Inflammatory macrophage treated with lipopolysaccharide for 1 hour (primary cell): ENCODE data around the gene NFIX.

Experiments
- DNase-seq, 2 donors: peaks; one replicate each; pipeline ENCODE4 v3.0.0-alpha.2; 2020 to 2022

The NFIX gene

DNA sequence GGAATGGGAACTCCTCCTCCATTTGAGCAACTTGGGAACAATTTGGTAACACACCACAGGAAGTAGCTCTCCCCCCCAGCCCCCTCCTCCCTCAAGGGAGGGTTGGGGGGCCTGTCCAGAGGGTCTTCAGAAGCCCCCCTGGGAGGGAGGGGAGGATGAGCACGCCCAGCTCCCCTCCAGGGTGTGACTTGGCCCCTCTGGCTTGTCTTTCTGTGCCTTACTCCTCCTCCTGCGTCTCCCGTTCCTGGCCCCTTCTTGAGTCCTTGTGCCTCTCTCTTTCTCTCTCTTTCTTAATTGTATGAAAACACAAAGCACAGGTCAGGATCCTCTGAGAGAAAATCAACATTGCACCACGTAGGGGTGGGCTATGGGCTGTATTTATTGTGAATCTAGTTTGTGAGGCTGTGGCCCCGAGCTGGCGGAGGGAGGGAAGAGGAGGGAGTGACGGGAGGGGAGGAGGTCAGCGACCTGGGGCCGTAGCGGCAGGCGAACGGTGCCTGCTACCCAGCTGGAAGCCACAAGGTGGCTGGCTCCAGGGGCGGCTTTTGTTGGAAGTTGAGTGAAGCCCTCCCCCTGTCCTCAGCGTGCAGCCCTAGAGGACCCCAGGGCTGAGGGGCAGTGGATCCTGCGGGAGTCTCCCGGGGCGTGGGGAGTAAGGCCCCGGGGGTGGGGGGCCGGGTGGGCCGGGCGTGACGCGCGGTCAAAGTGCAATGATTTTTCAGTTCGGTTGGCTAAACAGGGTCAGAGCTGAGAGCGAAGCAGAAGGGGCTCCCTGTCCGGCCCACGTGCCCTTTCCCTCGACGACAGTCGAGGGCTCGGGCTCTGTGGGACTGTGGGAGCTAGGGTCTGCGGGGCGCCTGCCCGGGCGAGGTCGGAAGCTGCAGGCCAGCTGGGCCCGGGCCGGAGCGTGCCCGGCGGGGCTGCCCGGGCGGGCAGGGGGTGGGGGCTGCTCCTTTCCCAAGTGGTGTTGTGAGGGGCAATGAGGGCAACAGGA, 101.0 kb downstream of the NFIX start:
- DNase-seq: peak in 1 of 2 donors; percentile 27

DNA sequence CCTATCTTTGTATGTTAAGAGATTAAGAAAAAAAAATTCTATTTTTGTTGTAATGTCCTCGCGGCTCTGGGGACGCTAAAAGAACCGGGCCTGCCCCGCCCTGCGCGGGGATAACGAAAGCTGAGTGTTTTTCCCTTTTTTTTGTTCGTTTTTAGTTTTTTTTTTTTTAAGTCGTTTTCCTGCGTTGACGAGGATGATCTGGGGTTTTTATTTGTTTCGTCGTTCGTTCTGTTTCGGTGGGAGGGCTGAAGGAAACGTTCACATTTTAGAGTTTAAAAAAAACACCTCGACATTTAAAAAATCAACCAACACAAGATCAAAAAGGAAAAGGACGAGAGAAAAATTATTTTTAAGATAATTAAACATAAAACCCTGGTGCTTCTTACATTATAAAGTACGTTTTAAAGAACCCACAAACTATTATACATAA, 101.8 kb downstream of the NFIX start:
- DNase-seq: peak; percentile 37 to 59

DNA sequence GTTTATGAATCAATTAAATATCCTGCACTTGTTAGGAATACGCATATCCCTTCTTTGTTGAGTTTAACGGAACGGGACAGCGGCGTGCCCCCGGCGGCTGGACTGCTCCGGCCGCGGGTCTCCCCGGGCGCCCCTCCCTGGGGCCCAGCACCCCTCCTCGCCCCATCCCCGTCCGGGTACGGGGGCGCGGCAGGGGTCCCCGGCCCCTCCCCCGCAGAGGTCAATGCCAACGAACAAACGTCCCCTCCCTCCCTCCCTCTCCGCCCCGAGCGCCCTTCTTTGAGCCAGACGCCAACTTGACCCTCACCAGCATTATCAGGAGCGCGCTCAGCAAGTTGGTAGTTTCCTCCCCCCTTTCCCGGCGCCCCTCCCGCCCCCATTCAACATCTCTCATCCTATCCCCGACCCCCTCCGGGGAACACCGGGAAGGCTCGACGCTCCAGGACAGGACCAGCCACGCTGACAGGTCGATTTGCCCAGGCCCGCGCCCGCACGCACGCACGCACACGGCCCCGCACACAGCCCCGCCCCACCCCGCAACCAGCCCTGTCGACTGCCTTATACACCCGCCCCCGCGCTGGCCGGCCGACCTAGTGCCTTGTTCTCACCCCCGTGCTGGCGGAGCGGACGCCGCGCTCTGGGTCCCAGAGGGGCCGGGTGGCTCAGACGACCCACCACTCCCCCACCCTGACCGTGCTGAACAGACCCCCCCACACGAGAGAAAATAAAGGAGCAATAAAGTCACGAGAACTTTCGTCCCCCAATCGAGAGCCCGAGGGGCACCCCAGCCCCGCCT, 102.4 kb downstream of the NFIX start:
- DNase-seq: no peak

DNA sequence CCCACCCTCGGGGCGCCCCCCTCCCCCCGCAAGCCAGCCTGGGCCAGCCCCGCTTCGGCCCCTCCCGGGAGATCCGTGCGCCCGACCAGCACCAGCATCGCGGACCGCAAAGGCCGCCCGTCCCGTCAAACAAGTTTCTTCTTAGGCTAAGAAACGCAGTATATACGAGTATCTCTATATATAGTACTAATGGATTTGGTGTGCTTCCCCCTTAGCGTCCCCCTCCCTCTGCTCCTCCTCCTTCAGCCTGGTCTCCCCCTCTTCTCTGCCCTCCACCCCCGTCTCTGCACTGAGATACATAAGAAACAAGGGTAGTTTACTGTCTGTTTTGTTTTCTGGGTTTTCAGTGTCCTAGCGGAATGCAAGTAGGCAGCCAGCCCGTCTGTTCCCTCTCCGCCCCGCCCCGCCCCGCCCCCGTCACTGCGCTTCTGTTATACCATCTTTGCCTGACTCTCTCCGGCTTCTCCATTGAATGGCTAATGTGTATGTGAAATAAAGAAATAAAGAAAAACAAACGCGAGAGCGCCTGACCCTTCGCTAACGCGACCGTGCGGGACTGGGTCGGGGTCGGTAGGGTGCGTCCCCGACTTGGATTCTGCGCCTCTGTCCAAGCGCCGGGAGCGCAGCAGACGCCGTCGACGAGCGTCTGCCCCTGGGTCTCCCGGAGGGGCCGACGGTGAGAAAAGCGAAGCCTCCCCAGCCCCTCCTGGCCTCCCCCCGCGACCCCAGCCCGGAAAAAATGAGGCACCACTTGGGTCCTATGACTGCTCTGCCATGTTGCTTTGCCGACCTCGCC, 103.2 kb downstream of the NFIX start:
- peak; percentile 70 to 72 for DNase-seq

DNA sequence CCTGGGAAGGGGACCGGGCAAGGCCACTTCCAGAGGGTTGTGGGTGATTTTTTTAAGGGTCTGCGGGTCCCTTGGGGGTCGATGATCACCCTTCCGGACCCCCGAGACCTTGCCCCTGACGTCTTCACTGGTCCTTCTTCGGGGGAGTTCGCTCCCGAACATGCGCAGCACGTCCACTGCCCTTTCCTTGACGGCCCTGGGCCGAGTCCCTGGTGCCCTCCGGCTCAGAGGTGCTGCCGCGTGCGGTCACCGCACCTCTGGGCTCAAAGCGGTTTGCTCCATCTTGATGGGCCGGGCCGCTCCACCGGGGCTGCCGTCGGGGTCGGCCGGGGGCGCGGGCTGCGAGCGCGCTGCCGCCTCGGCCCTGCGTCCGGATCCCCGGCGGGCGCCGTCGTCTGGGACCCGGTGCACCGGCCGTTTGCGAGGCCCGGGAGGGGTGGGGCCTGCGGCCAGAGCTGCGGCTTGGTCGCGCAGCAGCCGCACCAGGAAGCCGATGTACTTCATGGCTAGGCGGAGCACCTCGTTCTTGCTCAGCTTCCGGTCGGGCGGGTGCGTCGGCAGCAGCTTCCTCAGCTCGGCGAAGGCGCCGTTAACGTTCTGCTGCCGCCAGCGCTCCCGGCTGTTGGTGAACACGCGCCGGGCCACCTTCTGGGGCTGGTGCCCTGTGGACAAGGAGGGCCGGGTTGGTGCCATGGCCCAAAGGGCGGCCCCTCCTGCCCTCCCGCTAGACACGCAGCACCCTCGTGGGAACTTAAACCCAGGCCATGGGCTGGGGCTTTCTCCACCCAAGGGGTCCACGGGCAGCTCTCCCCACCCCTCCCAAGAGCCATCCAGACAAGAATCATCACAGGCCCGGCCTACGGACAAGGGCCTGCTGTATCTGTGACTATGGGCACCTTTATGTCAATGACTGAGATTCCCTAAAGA, 104.1 kb downstream of the NFIX start:
- DNase-seq: peak; percentile 75

DNA sequence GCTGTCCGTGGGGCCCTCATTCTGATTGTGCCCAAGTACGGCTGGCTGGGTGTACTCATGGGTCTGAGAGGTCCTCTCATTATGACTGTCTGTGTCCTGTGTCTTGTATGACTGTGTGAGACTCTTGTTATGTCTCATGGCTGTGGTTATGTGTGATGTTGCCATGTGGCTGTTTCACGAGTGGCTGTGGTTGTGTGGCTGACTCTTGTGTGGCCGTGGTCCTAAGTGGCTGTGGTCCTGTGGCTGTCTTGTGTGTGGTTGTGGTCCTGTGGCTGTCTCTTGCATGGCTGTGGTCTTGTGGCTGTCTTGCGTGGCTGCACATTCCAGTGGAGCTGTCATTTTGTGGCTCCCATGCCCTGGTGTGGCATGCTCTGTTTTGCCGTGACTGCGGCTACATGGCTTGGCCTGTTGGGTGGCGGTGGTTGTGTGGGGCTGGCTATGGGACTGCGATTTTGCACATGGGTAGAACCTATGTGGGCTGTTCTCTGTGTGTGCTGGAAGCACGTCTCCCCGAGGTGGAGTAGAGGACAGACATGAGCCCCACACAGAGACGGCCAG, 104.8 kb downstream of the NFIX start:
- peak in 1 of 2 donors; percentile 30 for DNase-seq

DNA sequence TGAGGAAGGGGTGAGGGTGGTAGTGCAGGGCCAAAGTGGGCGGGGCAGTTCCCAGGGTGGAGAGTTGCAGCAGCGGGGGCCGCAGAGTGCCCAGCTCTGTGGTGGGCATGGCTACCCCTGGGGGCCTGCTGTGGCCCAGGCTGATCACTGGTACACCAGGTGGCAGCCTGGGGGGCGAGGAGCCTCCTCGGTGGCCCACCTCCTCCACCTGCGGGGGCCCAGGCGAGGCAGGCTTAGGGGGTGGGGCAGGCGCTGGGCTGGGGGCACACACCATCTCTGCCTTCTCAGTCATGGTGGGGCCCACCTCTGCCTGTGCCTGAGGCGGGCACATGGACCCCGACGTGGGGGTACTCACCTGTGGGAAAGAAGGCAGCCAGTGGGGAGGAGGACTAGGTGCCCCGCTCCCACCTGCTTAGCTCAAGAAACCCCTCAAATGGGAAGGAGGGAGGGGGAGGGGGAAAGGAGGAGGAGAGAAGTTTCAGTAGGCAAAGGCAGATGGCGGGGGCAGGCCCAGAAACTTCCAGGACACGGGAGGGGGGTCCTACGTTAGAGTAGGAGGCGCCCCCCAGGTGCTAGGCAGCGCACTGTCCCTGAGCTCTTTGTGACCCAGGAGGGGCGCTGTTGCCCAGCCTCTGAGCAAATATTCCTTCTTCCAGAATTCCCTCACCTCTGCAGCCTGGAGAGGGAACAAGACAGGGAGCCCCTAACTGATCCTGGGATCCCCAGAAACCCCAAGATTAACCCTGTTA, 105.7 kb downstream of the NFIX start:
- no peak for DNase-seq

DNA sequence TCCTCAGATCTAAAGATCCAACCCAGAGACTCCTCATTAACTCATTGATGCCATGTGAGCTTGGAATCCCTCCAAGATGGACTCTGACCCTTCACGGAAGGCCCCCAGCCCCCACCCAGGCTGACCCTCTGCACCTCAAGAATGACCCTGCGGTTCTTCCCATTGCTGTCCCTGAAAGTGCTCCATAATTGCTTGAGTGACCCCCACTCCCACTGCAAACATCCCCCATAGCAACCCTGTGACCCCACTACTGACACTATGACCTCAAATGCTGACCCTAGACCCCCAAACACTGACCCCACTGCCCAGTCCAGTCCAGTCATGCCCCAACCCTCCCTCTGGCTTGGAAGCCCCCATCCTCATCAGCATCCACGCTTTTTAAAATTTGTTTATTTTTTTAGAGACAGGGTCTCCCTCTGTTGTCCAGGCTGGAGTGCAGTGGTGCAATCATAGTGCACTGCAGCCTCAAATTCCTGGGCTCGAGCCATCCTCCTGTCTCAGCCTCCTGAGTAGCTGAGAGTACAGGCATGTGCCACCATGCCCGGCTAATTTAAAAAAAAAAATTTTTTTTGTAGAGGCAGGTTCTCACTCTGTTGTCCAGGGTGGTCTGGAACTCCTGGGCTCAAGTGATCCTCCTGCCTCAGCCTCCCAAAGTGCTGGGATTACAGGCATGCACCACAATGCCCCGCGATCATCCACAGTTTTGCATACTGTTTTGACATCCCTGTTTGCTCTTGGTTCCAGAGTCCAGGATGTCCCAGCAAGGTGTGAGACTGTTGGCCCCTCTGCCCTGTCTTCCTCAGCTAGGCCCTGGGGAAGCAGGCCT, 106.5 kb downstream of the NFIX start:
- no peak for DNase-seq

DNA sequence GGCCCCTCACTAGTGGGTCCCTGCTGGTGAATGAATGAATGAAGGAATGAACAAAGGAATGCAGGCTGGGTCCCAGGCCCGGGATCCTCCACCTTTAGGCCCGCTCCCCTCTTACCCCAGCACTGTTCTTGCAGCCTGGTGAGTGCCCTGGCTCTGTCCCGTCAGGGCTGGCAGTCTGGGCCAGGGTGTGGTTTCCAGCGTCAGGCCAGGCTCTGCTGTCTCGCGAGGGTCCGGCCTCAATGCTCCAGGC, 107.1 kb downstream of the NFIX start:
- DNase-seq: no peak

DNA sequence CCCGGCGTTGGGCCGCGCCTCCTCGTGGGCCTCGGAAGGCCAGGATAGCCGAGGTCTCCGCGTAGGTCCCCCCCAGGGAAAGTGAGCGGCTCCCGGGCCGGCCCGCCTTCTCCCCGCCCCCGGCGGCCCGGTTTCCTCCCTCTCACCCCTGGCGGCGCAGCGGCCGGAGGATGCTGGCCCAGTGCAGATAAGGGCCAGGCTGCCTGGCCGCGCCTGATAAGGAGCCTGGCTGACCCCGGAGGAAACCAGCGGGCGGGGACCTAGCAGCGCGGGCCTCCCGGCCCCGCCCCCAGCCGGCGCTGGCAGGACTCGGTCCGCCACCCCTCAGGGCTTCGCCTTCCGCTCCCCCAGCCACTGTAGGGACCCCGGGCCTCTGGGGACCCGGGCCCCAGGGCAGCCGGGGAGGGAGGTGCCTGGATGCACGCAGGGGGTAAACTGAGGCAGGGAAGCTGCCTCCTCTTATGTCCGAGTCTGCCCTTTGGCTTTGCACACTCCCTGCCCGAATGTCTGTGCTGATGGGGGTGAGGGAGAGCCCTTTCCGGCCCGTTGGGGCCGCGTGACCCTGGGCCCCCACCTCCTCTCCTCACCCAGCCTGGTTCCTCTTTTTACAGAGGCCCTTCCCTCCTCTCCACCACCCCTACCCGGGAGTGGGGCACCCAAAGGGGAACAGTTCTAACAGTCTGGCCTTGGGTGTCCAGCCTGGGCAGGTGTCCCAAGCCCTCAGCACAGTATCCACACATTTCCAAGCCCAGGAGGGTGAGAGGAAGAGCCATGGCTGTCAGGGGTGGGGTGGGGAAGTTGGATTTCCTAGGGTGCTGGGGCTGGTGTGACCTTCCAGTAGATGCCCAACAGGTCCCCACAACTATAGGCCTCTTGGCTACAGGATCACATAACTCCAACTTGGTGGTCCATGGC, 107.6 kb downstream of the NFIX start, which contains the start of gene LYL1:
Gene LYL1 (minus strand): TSS at position 193 of the 915 bp plus-strand sequence. CDS start 1,687 bp downstream, outside the sequence.
- DNase-seq: peak; percentile 74 to 75

DNA sequence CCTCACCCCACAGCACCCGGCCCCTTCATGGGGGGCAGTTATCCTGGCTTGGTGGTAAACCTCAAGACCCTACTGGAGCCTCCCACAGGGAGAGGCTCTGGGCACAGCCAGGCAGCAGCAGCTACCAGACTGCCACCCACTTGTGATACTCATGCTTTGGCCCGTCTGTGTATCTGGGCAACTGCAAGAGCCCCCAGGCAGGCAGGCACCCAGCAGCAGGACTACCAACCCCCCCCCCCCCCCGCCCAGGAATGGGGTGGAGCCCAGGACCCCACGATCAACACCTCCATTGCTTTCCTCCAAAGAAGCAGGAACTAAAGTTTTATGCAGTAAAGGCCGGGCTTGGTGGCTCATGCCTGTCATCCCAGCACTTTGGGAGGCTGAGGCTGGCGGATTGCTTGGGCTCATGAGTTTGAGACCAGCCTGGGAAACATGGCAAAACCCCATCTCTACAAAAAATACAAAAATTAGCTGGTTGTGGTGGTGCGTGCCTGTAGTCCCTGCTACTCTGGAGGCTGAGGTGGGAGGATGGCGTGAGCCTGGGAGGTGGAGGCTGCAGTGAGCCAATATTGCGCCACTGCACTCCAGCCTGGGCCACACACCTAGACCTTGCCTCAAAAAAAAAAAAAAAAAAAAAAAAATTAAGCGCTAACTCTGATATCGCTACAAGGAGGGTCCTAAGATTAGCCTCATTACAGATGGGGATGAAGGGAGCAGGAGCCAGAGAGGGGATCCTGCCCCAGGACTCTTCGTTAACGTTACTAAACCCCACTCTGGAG, 108.5 kb downstream of the NFIX start:
- DNase-seq: no peak

DNA sequence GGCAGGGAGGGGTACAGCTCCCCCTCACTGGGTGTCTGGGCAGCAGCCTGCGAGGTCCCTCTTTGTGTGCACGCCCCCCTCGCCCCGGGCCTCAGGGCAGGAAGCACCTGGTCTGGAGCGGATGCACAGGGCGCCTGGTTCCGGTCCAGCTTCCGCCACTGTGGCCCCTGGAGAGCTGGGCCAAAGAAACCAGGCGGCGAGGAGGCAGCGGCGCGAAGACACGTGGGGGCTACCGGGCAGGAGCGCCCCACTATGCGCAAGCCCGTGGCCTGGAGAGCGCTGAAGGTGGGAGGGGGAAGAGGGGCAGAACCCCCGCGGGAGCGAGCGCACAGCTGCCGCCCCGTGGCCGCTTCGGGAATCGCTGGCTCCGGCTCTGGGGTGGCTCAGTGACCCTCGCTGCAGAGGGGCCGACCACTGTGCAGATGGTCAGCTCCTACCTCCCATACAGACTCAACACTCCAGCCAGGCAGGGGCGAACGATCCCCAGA, 109.1 kb downstream of the NFIX start:
- DNase-seq: peak; percentile 25 to 58

DNA sequence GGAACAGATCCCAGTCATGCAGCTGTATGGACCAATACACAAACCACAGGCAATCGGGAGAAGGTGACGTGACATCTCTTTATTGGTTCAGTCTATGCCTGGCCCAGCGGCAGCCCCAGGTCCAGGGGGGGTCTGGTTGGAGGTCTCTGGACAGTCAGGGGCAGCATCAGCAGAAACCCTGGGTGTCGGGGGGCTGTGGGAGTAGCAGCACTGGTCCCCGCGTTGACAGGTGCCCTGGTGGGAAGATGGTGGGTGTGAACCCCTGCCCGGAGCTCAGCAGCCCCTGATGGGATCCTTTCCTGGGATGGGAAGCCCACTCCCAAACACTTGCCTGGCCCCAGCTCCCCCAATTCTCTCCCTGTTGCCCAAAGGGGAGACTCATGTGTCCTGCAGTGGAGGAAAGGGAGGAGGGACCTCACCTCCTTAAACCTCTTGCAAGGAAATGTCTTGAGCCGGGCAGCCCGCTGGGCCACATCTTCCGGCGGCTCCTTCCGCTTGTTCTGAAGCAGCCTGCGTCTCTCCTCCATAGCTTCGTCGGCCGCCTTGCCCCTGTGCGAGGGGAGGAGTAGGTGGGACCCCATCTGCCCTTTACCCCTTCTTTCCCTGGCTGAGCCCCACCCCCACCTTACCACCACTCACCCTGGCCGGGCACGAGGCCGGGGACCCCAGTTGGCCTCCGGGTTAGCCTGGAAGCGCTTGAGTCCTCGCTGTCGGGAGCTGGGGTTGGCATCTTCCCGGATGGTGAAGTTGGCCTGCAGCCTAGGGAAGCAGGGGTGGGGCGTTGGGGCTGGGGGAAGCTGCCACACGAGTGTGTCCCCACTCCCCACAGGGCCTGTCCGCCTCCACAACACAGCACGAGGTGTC, 109.8 kb downstream of the NFIX start:
- peak in 1 of 2 donors; percentile 15 for DNase-seq

DNA sequence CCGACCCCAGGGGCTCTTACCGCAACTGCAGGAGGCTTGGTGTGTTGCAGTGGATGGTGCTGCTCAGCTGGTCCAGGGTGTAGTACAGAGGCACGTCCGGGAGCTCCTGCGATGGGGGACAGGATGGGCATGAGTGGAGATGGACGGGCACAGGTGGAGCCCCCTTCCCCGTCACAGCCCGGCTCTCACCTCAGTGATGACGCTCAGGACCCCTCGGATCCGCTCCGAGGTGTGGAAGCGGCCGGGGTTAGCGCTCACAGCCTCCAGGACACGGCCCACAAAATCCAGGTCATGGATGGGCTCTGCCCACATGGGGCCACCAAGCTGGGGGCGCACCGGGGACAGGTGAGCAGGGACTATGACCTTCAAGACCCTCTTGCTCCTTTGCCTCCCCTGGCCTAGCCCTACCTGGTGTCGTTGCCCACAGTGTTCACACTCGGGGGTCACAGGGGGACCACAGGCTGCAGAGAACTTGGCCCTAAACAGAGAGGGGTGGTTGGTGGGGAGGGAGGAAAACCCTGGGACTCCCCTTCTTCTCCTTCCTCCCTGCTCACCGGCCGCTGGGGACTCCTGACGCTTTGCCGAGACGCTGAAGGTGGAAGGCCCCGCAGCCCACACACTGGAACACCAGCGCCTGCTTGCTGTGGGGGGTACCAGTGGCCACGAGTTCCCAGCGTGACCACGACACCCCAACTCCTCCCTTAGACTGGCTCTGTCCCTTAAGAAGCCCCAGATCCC, 114.3 kb downstream of the NFIX start:
- DNase-seq: no peak

DNA sequence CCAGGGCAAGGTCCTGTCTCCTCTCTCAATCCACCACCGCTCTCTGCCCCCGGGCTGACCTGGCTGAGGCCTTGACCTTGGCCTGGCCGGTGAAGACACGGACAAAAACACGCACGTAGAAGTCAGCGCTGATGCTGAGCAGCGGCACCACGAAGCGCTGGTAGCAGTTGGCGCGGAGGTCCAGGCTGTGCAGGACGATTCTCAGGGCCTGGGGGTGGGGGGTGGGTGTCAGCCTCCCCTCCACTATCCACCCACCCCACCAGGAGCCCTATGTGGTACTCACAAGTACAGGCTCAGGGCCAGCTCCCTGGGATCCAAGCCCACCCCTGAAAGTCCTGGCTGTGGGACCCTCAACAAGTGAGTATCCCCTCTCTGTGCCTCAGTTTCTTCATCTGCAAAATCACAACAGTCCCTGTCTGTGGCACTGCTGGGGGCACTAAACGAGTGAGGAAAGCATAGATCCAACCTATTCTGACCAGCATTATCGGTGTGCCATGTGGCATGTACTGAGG, 114.9 kb downstream of the NFIX start:
- no peak for DNase-seq

DNA sequence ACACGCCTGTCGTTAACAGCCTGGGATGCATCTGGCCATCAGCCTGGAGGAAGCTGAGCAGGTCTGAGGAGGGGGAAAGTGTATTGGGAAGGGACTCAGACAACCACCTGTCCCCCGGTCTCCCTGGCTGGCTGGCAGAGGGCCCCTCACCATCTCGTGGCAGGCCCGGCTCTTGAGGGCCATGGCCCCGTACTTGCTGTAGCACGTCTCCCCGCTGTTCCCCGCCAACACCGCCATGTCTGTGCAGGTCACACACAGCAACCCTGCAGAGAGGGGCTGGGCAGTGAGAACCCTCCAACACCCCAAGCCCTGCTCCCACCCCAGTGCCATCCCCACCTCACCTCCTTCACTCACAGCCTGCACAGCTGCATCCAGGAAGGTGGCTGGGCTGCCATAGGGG, 117.3 kb downstream of the NFIX start:
- no peak for DNase-seq
